SK-N-SH (cell line): ENCODE measurements around the gene QSOX2. TPM values are rescaled to one million over a fixed set of nuclear protein-coding genes. Genes with fewer than 3 reads are reported as not detected.
A peak's percentile ranks its signal among the peaks of the same experiment; 100 is the strongest.

Source experiments
- CTCF ChIA-PET: fragments of 300-600, 350-600 bp; formaldehyde crosslinking; extraction: SDS; loops from one replicate; lab custom pipeline; 2021; lab: Yijun Ruan, JAX
- POLR2A ChIA-PET: fragments of 350-600 bp; sonication (Branson Sonifier 250); formaldehyde crosslinking; extraction: SDS; loops from one replicate; lab custom pipeline; 2020; ENCODE audit warnings: antibody characterized with exemption, inconsistent platforms; lab: Yijun Ruan, JAX
- DNase-seq: peaks from one replicate; pipeline ENCODE4 v3.0.0; 2012
- H2AFZ ChIP-seq: fragments of 200-600 bp; sonication (generic); 2 replicates; pipeline ENCODE4 v1.8.1; 2016; ENCODE audit warnings: antibody characterized with exemption, mild to moderate bottlenecking, low read depth
- H3F3A ChIP-seq: fragments of 200-600 bp; sonication (generic); replicated peaks from 2 replicates; pipeline ENCODE3; 2016; ENCODE audit warnings: antibody characterized with exemption, mild to moderate bottlenecking; ENCODE audit not compliant: insufficient read depth
- H3K27ac ChIP-seq, 2 experiments: fragments of 200-500 bp in 1 of 2; fragments of 200-600 bp in 1 of 2; sonication (Bioruptor generic) in 1 of 2; sonication (generic), shearing (Covaris generic) in 1 of 2; 2 replicates each; pipeline versions ENCODE4 v1.5.1 to v1.6.1; 2014 to 2016; ENCODE audit warnings: low read depth in 2 of 2, inconsistent platforms in 1 of 2, low read length in 1 of 2, mild to moderate bottlenecking in 1 of 2, mixed read lengths in 1 of 2
- H3K27me3 ChIP-seq: fragments of 200-600 bp; sonication (generic), shearing (Covaris generic); 2 replicates; pipeline ENCODE4 v1.6.1; 2016; ENCODE audit warnings: mixed run types; ENCODE audit not compliant: insufficient read depth
- H3K36me3 ChIP-seq, 2 experiments: fragments of 200-500 bp in 1 of 2; fragments of 200-600 bp in 1 of 2; sonication (Bioruptor generic) in 1 of 2; sonication (generic) in 1 of 2; replicated peaks in 1 of 2; 2 replicates each; pipeline versions ENCODE3 to v1.5.1; 2014 to 2016; ENCODE audit warnings: low read length in 1 of 2, mild to moderate bottlenecking in 1 of 2; ENCODE audit not compliant: insufficient read depth in 2 of 2, control insufficient read depth in 1 of 2
- H3K4me1 ChIP-seq, 2 experiments: fragments of 200-500 bp in 1 of 2; fragments of 200-600 bp in 1 of 2; sonication (Bioruptor generic) in 1 of 2; sonication (generic), shearing (Covaris generic) in 1 of 2; 2 replicates each; pipeline versions ENCODE4 v1.5.1 to v1.6.1; 2014 to 2016; ENCODE audit warnings: low read depth in 1 of 2, low read length in 1 of 2, mixed run types in 1 of 2; ENCODE audit not compliant: insufficient read depth in 2 of 2, control insufficient read depth in 1 of 2
- H3K4me2 ChIP-seq: fragments of 200-600 bp; sonication (generic), shearing (Covaris generic); 2 replicates; pipeline ENCODE4 v1.6.1; 2017; ENCODE audit warnings: mixed run types
- H3K4me3 ChIP-seq, 2 experiments: fragments of 200-500 bp in 1 of 2; fragments of 200-600 bp in 1 of 2; sonication (Bioruptor generic) in 1 of 2; sonication (generic), shearing (Covaris generic) in 1 of 2; 2 replicates each; pipeline versions ENCODE4 v1.5.1 to v1.8.1; 2014 to 2016; ENCODE audit warnings: low read depth in 2 of 2, inconsistent platforms in 1 of 2, low read length in 1 of 2, mild to moderate bottlenecking in 1 of 2, mixed read lengths in 1 of 2, moderate library complexity in 1 of 2
- H3K79me2 ChIP-seq: fragments of 200-600 bp; sonication (generic); 2 replicates; pipeline ENCODE4 v1.8.1; 2017; ENCODE audit warnings: mild to moderate bottlenecking; ENCODE audit not compliant: insufficient read depth
- H3K9ac ChIP-seq: fragments of 200-600 bp; sonication (generic); 2 replicates; pipeline ENCODE4 v1.6.1; 2017; ENCODE audit warnings: mixed run types
- H3K9me2 ChIP-seq: fragments of 200-600 bp; sonication (generic); 2 replicates; pipeline ENCODE4 v1.6.1; 2017; ENCODE audit warnings: mixed run types
- H3K9me3 ChIP-seq: fragments of 200-600 bp; sonication (generic); 2 replicates; pipeline ENCODE4 v1.6.1; 2017; ENCODE audit warnings: mixed run types, mild to moderate bottlenecking, moderate library complexity
- H4K20me1 ChIP-seq: fragments of 200-600 bp; sonication (generic); 2 replicates; pipeline ENCODE4 v1.6.1; 2017; ENCODE audit warnings: mild to moderate bottlenecking, mixed run types; ENCODE audit not compliant: insufficient read depth
- CHD2 ChIP-seq: fragments of 150-350 bp; IDR thresholded peaks from 2 replicates; pipeline ENCODE4 v1.6.1; 2018; ENCODE audit warnings: low read length; ENCODE audit not compliant: partially characterized antibody
- EP300 ChIP-seq, 2 experiments: IDR thresholded peaks; 2 replicates each; pipeline versions ENCODE4 v1.4.0 to v1.6.1; 2012; ENCODE audit warnings: borderline replicate concordance in 1 of 2, low read depth in 1 of 2, low read length in 1 of 2
- FOSL2 ChIP-seq: IDR thresholded peaks from 2 replicates; pipeline ENCODE4 v1.4.0; 2012; ENCODE audit warnings: low read depth, mild to moderate bottlenecking, moderate library complexity, borderline replicate concordance
- FOXJ3 ChIP-seq: sonication (generic); formaldehyde crosslinking; IDR thresholded peaks from 2 replicates; pipeline ENCODE4 v1.5.1; 2020; ENCODE audit warnings: mild to moderate bottlenecking, missing genetic modification reagents
- MAX ChIP-seq: IDR thresholded peaks from 2 replicates; pipeline ENCODE4 v1.4.0; 2012; ENCODE audit warnings: low read depth
- NRF1 ChIP-seq: IDR thresholded peaks from 2 replicates; pipeline ENCODE4 v1.6.1; 2012; ENCODE audit warnings: low read depth, mild to moderate bottlenecking, low read length
- POLR2AphosphoS5 ChIP-seq: IDR thresholded peaks from 2 replicates; pipeline ENCODE4 v1.6.1; 2012; ENCODE audit warnings: low read depth, low read length
- RAD21 ChIP-seq: IDR thresholded peaks from 2 replicates; pipeline ENCODE4 v1.6.1; 2012; ENCODE audit warnings: mild to moderate bottlenecking, low read length
- RFX5 ChIP-seq: IDR thresholded peaks from 2 replicates; pipeline ENCODE4 v1.6.1; 2012; ENCODE audit warnings: mild to moderate bottlenecking, improper control_type of control experiment, low read length
- SMC3 ChIP-seq: IDR thresholded peaks from 2 replicates; pipeline ENCODE4 v1.6.1; 2012; ENCODE audit warnings: low read depth, low read length, improper control_type of control experiment
- TAF1 ChIP-seq: IDR thresholded peaks from 2 replicates; pipeline ENCODE4 v1.6.1; 2012; ENCODE audit warnings: low read depth, mild to moderate bottlenecking, low read length, moderate library complexity, borderline replicate concordance
- TEAD4 ChIP-seq: IDR thresholded peaks from 2 replicates; pipeline ENCODE4 v1.4.0; 2012; ENCODE audit warnings: mild to moderate bottlenecking, borderline replicate concordance; ENCODE audit not compliant: insufficient read depth
- USF1 ChIP-seq: IDR thresholded peaks from 2 replicates; pipeline ENCODE4 v1.4.0; 2012; ENCODE audit warnings: low read depth, borderline replicate concordance
- YY1 ChIP-seq: IDR thresholded peaks from 2 replicates; pipeline ENCODE4 v1.4.0; 2012; ENCODE audit warnings: low read depth, mild to moderate bottlenecking
- WGBS: methylation state at CpG from one replicate; pipeline ENCODE4 v1.1.6; 2017; ENCODE audit warnings: low lambda C conversion rate; 5-methylcytosine and 5-hydroxymethylcytosine counted together
- polyA plus RNA-seq, 3 experiments: library from polyadenylated mRNA; depleted of rRNA; stranded (reverse); fragments of >200 nt; gene quantifications; 2 replicates each; pipeline ENCODE4 v1.2.3, GENCODE V29; 2012
- TF ChIP-seq, protein P1 (sequence below): fragments of 200-600 bp; sonication (generic); IDR thresholded peaks from 2 replicates; pipeline ENCODE4 v1.6.1; 2017; ENCODE audit warnings: antibody characterized with exemption, mild to moderate bottlenecking, moderate library complexity
- TF ChIP-seq, protein P2 (sequence below): fragments of 150-350 bp; IDR thresholded peaks from 2 replicates; pipeline ENCODE4 v1.6.1; 2016; ENCODE audit warnings: mild to moderate bottlenecking, low read depth, low read length
- TF ChIP-seq, protein P3 (sequence below): IDR thresholded peaks from 2 replicates; pipeline ENCODE4 v1.4.0; 2012; ENCODE audit warnings: low read depth, borderline replicate concordance
- TF ChIP-seq, protein P4 (sequence below): IDR thresholded peaks from 2 replicates; pipeline ENCODE4 v1.6.1; 2012; ENCODE audit warnings: mild to moderate bottlenecking, low read depth, low read length, moderate library complexity

Gene QSOX2
- polyA plus RNA-seq, 1 of the 3 experiments (the other 2 are of a cell fraction): 26.6 TPM

GRCh38 chr9:136267261-136268111, 21.9 kb upstream of the QSOX2 start:
- Histone ChIP-seq H3K4me3 (peak overlapping the region; percentile 50 to 52), H3K9me2 (no peaks in the 10 kb centered on the region), H3K79me2 (no peaks in the 10 kb centered on the region), H3K9me3 (no peaks in the 10 kb centered on the region), H2AFZ (peak overlapping the region; percentile 56), H4K20me1 (no peaks in the 10 kb centered on the region), H3K4me1 (peaks cover 0 to 15% of the 10 kb centered on the region in 2 experiments; a peak in 1 of 4 replicates), H3K27ac (peak overlapping the region in 1 of 2 experiments; percentile 76; a peak in 2 of 4 replicates), H3K9ac (peak overlapping the region; percentile 52; the same call in 1 of the 2 replicates), H3K27me3 (peaks cover 5% of the 10 kb centered on the region; the same call in 1 of the 2 replicates), H3F3A (no peaks in the 10 kb centered on the region), H3K4me2 (peak overlapping the region; percentile 76; the same call in 1 of the 2 replicates), H3K36me3 (no peaks in the 10 kb centered on the region)
- WGBS: 28% methylated on average over 18 of the region's 60 CpGs
- ChIA-PET POLR2A (interaction anchor here (0.7 to 1.5 kb wide), 7 partner anchors 8 to 97 kb away, joined by 3 to 4 read pairs (median 3); no protein-coding TSS in a partner anchor), CTCF (interaction anchor here (0.6 to 6.3 kb wide), 11 partner anchors 9 to 150 kb away, joined by 3 to 51 read pairs (median 6); no protein-coding TSS in a partner anchor)
- TF ChIP-seq TAF1 (peak; percentile 61; the same call in 1 of the 2 replicates), EP300 (IDR thresholded peaks at IDR 0.05; ENCODE audit: borderline replicate concordance in 1 of 2, low read depth in 1 of 2, low read length in 1 of 2) (no peak), POLR2AphosphoS5 (peak; percentile 82), CHD2 (peak; percentile 51), SMC3 (peak; percentile 18; the same call in 1 of the 2 replicates), TEAD4 (no peak), MAX (0 out of 2 replicates have a peak, but pooled peaks have one; percentile 37), RAD21 (peak; percentile 49), NRF1 (peak; percentile 72), USF1 (no peak), RFX5 (no peak), FOSL2 (no peak), YY1 (0 out of 2 replicates have a peak, but pooled peaks have one; percentile 44), FOXJ3 (CRISPR knock-in tag) (no peak)
- TF ChIP-seq, protein P1, sequence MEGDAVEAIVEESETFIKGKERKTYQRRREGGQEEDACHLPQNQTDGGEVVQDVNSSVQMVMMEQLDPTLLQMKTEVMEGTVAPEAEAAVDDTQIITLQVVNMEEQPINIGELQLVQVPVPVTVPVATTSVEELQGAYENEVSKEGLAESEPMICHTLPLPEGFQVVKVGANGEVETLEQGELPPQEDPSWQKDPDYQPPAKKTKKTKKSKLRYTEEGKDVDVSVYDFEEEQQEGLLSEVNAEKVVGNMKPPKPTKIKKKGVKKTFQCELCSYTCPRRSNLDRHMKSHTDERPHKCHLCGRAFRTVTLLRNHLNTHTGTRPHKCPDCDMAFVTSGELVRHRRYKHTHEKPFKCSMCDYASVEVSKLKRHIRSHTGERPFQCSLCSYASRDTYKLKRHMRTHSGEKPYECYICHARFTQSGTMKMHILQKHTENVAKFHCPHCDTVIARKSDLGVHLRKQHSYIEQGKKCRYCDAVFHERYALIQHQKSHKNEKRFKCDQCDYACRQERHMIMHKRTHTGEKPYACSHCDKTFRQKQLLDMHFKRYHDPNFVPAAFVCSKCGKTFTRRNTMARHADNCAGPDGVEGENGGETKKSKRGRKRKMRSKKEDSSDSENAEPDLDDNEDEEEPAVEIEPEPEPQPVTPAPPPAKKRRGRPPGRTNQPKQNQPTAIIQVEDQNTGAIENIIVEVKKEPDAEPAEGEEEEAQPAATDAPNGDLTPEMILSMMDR: peak; percentile 28; the same call in 1 of the 2 replicates
- TF ChIP-seq, protein P2, sequence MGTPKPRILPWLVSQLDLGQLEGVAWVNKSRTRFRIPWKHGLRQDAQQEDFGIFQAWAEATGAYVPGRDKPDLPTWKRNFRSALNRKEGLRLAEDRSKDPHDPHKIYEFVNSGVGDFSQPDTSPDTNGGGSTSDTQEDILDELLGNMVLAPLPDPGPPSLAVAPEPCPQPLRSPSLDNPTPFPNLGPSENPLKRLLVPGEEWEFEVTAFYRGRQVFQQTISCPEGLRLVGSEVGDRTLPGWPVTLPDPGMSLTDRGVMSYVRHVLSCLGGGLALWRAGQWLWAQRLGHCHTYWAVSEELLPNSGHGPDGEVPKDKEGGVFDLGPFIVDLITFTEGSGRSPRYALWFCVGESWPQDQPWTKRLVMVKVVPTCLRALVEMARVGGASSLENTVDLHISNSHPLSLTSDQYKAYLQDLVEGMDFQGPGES: no peak
- TF ChIP-seq, protein P3, sequence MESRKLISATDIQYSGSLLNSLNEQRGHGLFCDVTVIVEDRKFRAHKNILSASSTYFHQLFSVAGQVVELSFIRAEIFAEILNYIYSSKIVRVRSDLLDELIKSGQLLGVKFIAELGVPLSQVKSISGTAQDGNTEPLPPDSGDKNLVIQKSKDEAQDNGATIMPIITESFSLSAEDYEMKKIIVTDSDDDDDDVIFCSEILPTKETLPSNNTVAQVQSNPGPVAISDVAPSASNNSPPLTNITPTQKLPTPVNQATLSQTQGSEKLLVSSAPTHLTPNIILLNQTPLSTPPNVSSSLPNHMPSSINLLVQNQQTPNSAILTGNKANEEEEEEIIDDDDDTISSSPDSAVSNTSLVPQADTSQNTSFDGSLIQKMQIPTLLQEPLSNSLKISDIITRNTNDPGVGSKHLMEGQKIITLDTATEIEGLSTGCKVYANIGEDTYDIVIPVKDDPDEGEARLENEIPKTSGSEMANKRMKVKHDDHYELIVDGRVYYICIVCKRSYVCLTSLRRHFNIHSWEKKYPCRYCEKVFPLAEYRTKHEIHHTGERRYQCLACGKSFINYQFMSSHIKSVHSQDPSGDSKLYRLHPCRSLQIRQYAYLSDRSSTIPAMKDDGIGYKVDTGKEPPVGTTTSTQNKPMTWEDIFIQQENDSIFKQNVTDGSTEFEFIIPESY: no peak
- TF ChIP-seq, protein P4, sequence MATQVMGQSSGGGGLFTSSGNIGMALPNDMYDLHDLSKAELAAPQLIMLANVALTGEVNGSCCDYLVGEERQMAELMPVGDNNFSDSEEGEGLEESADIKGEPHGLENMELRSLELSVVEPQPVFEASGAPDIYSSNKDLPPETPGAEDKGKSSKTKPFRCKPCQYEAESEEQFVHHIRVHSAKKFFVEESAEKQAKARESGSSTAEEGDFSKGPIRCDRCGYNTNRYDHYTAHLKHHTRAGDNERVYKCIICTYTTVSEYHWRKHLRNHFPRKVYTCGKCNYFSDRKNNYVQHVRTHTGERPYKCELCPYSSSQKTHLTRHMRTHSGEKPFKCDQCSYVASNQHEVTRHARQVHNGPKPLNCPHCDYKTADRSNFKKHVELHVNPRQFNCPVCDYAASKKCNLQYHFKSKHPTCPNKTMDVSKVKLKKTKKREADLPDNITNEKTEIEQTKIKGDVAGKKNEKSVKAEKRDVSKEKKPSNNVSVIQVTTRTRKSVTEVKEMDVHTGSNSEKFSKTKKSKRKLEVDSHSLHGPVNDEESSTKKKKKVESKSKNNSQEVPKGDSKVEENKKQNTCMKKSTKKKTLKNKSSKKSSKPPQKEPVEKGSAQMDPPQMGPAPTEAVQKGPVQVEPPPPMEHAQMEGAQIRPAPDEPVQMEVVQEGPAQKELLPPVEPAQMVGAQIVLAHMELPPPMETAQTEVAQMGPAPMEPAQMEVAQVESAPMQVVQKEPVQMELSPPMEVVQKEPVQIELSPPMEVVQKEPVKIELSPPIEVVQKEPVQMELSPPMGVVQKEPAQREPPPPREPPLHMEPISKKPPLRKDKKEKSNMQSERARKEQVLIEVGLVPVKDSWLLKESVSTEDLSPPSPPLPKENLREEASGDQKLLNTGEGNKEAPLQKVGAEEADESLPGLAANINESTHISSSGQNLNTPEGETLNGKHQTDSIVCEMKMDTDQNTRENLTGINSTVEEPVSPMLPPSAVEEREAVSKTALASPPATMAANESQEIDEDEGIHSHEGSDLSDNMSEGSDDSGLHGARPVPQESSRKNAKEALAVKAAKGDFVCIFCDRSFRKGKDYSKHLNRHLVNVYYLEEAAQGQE: 0 out of 2 replicates have a peak, but pooled peaks have one; percentile 3
- DNase-seq: peak; percentile 100
